ENCODE results near the gene CDK5RAP2.

CDK5RAP2 gene

GRCh38 chr9:120410925-120411501 is 169.0 kb downstream of the CDK5RAP2 start:
- in situ Hi-C loops (cut with HindIII; ENCODE audit: low sequenced_read_pairs) = no loop called here

GRCh38 chr9:120408680-120409258 is 171.2 kb downstream of the CDK5RAP2 start:
- in situ Hi-C loops (cut with HindIII; ENCODE audit: low sequenced_read_pairs) = no loop called here

DNA sequence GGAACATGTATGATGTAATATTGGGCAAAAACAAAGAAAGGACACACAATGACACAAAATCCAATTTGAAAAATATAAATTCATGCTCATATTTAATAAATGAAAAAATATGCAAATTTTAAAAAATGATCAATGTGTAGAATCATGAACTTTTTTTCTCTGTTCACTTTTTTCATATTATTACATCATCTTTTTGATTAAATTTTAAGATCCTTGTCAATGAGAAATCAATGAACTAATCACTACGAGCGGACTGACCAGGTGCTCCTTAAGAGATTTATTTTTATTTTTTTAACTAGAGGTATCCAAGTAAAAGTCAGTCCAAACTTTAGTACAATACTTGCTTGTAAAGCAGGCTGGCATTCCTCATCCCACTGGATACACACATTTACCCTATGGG is 174.1 kb downstream of the CDK5RAP2 start:
- in situ Hi-C loops (cut with HindIII; ENCODE audit: low sequenced_read_pairs) = no loop called here

- in situ Hi-C loops (cut with HindIII; ENCODE audit: low sequenced_read_pairs) = no loop called here
Measured at GRCh38 chr9:120405134-120405533, 174.8 kb downstream of the CDK5RAP2 start.

DNA sequence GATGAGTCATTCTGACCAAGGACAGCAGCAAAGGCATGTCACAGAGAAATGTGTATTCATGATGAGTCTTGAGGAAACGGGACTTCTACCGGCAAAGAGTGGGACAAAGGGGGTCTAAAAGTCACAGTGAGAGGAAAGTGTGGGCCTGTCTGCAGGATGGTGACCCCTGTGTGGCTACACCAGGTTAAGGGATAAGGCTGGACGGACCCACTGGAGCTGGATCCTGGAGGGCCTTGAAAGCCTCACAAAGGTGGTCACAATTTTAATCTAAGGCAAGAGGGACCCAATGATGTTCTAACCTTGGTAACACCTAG is 176.5 kb downstream of the CDK5RAP2 start:
- in situ Hi-C loops (cut with HindIII; ENCODE audit: low sequenced_read_pairs) = no loop called here

DNA sequence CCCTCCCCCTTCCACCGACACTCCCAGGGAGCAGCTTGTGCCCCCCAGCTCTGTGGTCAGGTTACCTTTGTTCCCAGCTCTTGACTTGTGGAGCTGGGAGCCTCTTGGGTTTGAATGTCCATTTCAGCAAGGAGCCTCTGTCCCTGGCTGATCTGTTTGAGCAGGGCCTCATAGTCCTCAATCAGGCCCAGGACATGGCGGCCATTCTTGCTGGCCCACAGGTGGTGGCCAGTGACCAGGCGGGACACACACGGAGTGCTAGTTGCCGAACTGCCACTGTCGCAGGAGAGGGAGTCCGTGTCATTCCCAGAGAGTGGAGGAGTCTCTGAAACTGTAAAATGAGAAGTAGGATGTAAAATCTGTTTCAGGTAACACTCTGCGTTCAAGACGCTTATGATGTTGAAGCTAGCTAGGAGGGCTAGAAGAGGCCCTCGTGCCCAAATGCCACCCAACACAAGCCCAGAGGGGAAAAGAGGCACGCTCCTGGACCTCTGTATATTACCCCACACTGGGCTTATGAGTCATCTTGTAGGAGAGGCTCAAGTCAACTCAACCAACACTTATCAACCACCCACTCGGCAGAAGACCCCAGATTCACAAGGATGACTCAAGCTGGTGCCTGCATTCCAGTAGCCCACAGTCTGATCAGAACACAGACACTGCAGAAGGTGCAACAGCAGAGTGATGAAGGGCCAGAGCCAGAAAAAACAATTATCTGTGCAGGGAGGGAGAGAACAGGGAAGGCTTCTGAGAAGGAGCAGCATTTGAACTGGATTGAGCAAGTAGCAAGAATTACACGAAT is 177.0 kb downstream of the CDK5RAP2 start:
- in situ Hi-C loops (cut with HindIII; ENCODE audit: low sequenced_read_pairs) = no loop called here

DNA sequence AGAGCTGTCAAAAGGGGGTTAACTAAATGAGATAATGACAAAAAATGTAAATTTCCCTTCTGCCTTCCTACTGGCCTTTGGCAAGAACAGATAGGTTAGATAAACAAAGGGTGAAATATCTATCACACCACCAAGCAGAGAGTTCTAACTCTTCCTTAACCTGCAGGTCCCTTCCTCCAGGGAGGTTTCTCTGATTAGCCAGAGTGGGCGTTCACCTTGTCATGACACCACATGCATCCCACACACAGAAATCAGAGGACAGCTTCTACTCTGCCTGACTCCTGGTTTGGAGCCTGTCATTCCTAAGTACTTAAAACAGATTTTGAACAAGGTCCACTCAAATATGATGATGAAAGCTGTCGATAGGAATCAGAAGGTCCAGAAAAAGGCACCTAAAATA is 180.0 kb downstream of the CDK5RAP2 start:
- in situ Hi-C loops (cut with HindIII; ENCODE audit: low sequenced_read_pairs) = no loop called here

- in situ Hi-C loops (cut with HindIII; ENCODE audit: low sequenced_read_pairs) = no loop called here
Measured at GRCh38 chr9:120398286-120398685, 181.7 kb downstream of the CDK5RAP2 start.

- in situ Hi-C loops (cut with HindIII; ENCODE audit: low sequenced_read_pairs) = no loop called here
Measured at GRCh38 chr9:120397453-120397852, 182.5 kb downstream of the CDK5RAP2 start.

- in situ Hi-C loops (cut with HindIII; ENCODE audit: low sequenced_read_pairs) = no loop called here
Measured at GRCh38 chr9:120396931-120397330, 183.0 kb downstream of the CDK5RAP2 start.

- in situ Hi-C loops (cut with HindIII; ENCODE audit: low sequenced_read_pairs) = no loop called here
Measured at GRCh38 chr9:120396418-120396817, 183.5 kb downstream of the CDK5RAP2 start.

DNA sequence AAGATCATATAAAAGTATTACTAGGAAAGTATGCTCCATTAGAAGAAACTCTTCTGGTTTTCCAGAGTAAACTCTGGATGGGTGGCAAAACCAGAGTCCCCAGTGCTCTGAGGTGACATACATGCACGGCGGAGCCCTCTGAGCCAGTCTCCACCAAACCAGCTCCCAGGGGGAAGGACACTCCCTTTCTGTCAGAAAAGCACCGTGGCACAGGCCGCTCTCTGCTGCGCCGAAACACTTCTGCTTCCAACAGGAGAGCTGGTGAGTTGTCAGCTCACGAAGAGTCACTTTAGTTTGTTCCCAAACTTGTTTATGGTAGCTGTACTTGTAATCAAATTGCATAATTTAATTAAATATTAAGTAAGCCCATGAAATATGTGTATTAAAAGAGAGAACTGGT is 184.6 kb downstream of the CDK5RAP2 start:
- in situ Hi-C loops (cut with HindIII; ENCODE audit: low sequenced_read_pairs) = no loop called here

DNA sequence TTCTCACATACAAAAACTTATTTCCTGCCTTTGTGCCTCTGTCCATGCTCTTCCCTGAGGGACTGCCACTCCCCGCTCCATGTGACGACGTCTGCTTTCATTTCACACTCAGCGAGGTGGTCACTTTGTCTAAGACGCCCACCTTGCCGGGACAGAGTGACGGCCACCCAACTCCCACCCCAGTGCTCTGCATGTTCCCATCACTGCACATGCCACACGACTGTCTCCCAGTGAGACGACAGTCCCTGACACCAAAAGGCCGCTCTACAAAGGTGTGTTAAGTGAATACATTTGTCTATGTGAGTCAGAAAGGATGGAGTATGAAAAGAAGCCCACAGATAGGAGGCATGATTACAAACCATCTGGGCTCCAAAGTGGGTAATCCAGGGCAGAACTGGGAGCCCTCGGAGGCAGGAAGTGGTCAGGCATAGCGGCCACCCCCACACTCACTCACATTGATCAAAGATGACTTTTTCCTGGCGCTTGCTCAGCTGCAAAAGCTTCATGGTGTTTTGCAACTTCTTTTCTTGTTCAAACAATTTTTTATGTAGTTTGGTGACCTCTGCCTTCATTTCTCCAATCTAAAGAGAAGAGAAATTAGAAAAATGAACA is 185.8 kb downstream of the CDK5RAP2 start:
- in situ Hi-C loops (cut with HindIII; ENCODE audit: low sequenced_read_pairs) = no loop called here

DNA sequence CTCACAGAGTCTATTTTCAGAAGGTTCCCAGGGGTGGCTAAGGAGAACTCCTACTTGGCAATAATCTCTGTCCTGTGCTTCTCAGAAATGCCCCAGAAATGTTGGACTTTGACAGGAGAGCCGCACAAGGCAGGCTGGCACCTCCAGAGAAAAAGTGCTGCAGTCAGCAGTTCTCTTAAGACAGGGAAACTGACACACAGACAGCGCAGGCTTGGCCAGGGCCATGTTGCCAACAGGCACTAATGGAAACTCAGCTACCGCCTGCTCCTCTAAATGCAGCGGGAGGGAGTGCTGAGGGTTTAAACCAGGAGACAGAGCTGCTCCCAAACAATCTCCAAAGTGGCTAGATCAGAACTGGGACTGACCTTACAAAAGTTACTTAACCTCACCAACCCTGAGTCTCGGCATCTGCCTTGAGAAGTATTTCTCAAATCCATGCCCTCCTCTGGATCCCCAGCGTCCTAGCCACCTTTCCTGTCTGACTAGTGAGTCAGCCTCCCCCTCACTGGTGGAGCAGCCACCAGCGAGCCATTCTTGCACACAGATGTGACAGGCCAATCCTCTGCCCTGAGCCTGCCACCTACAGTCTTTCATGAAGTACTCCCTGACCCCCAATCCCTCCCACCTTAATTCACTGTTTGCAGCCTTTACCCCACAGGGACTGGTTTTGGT is 186.4 kb downstream of the CDK5RAP2 start:
- in situ Hi-C loops (cut with HindIII; ENCODE audit: low sequenced_read_pairs) = no loop called here

- in situ Hi-C loops (cut with HindIII; ENCODE audit: low sequenced_read_pairs) = no loop called here
Measured at GRCh38 chr9:120392711-120393110, 187.3 kb downstream of the CDK5RAP2 start.

- in situ Hi-C loops (cut with HindIII; ENCODE audit: low sequenced_read_pairs) = no loop called here
Measured at GRCh38 chr9:120392245-120392644, 187.7 kb downstream of the CDK5RAP2 start.

- in situ Hi-C loops (cut with HindIII; ENCODE audit: low sequenced_read_pairs) = no loop called here
Measured at GRCh38 chr9:120391691-120392090, 188.3 kb downstream of the CDK5RAP2 start.

GRCh38 chr9:120390637-120391190 is 189.3 kb downstream of the CDK5RAP2 start:
- in situ Hi-C loops (cut with HindIII; ENCODE audit: low sequenced_read_pairs) = no loop called here

DNA sequence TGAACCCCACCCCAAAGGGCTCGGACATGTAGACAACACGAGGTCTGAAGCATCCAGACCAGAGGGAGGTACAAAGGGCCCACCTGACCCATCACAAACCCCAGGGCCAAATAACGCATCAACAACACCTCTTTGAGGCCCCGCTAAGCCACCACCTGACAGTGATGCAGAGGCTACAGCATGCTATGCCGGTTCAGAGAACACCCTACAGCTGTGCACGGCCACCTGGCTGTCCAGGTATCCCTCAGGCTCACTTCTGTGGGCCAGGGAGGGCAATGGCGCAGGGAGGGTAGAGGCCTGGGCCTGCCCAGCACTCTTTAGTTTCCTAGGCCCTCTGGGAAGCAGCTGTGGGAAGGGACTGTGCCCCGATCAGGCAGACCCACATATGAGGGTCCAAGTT is 190.1 kb downstream of the CDK5RAP2 start:
- in situ Hi-C loops (cut with HindIII; ENCODE audit: low sequenced_read_pairs) = no loop called here

GRCh38 chr9:120389300-120389699 is 190.7 kb downstream of the CDK5RAP2 start:
- in situ Hi-C loops (cut with HindIII; ENCODE audit: low sequenced_read_pairs) = no loop called here
